Vagina (tissue), 2 donors: ENCODE data around the gene TRPV3. TPM values are rescaled to one million over a fixed set of nuclear protein-coding genes. Genes with fewer than 3 reads are reported as not detected.

Experiments used
- DNase-seq, 2 donors: peaks; one replicate each; pipeline ENCODE4 v3.0.0-alpha.2; 2017; ENCODE audit errors: extremely low spot score in 2 of 2
- H3K27ac ChIP-seq: fragments of 200-600 bp; sonication (generic); one replicate; pipeline ENCODE4 v1.5.1; 2019
- H3K27me3 ChIP-seq: fragments of 200-600 bp; sonication (generic); one replicate; pipeline ENCODE4 v1.5.1; 2019
- H3K36me3 ChIP-seq, 2 donors: fragments of 200-600 bp; sonication (generic); one replicate each; pipeline ENCODE4 v1.5.1; 2017 to 2019
- H3K4me1 ChIP-seq: fragments of 200-600 bp; sonication (generic); one replicate; pipeline ENCODE4 v1.5.1; 2019
- H3K4me3 ChIP-seq, 2 donors: fragments of 200-600 bp; sonication (generic); 1 replicate in 1 of 2; 2 replicates in 1 of 2; pipeline ENCODE4 v1.5.1; 2016 to 2019
- H3K9me3 ChIP-seq: fragments of 200-600 bp; sonication (generic); one replicate; pipeline ENCODE4 v1.5.1; 2019
- POLR2A ChIP-seq, 2 donors: fragments of 450-650 bp; IDR thresholded peaks; one replicate each; pipeline ENCODE4 v1.6.1; 2017; ENCODE audit warnings: antibody characterized with exemption in 2 of 2, mild to moderate bottlenecking in 2 of 2, moderate library complexity in 2 of 2
- POLR2AphosphoS5 ChIP-seq, 2 donors: sonication (generic); formaldehyde crosslinking; IDR thresholded peaks; one replicate each; pipeline ENCODE4 v1.9.0; 2017; ENCODE audit warnings: antibody characterized with exemption in 2 of 2, mild to moderate bottlenecking in 2 of 2, low read depth in 1 of 2; ENCODE audit not compliant: insufficient read depth in 1 of 2
- intact Hi-C: fragments of 100-400 bp; cut with DNase I; formaldehyde crosslinking; loops from one replicate; pipeline ENCODE4 v1.15.1; 2023
- total RNA-seq: library from RNA; depleted of rRNA; stranded (reverse); fragments of >200 nt; gene quantifications from one replicate; pipeline ENCODE4 v1.2.3, GENCODE V29; 2016
- TF ChIP-seq, protein P1 (sequence below), 3 experiments: fragments of 450-650 bp in 2 of 3; fragments of 200-600 bp in 1 of 3; sonication (generic) in 1 of 3; IDR thresholded peaks; one replicate each; pipeline ENCODE4 v1.5.1; 2017 to 2019; ENCODE audit warnings: antibody characterized with exemption in 3 of 3, mild to moderate bottlenecking in 2 of 3, moderate library complexity in 2 of 3

The TRPV3 gene
- total RNA-seq, 1 donor from 2014 or later, result 3.2 TPM

DNA sequence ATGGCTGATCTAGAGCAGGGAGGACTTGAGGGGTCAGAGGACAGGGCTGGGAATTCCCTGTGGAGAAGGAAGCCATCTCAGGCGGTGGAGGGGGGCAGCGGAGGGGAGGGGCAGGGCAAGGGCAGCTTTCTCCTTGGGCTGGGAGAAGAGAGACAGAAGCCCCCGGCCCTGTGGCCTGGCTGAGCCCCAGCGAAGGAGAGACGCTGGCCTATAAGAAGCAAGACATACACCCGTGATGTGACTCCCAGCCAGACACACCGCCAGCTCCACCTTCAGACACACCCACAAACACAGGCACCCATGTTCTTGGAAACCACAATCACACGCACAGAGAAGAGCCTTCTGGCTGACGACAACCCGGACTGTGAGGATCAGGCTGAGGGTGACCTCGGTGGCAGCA lies 10.0 kb downstream of the TRPV3 start:
- no peak for DNase-seq
- TF ChIP-seq POLR2A (IDR thresholded peaks at IDR 0.05) (no peak), POLR2AphosphoS5 (IDR thresholded peaks at IDR 0.05; ENCODE audit: insufficient read depth in 1 of 2, low read depth in 1 of 2) (no peak)
- TF ChIP-seq, protein P1, sequence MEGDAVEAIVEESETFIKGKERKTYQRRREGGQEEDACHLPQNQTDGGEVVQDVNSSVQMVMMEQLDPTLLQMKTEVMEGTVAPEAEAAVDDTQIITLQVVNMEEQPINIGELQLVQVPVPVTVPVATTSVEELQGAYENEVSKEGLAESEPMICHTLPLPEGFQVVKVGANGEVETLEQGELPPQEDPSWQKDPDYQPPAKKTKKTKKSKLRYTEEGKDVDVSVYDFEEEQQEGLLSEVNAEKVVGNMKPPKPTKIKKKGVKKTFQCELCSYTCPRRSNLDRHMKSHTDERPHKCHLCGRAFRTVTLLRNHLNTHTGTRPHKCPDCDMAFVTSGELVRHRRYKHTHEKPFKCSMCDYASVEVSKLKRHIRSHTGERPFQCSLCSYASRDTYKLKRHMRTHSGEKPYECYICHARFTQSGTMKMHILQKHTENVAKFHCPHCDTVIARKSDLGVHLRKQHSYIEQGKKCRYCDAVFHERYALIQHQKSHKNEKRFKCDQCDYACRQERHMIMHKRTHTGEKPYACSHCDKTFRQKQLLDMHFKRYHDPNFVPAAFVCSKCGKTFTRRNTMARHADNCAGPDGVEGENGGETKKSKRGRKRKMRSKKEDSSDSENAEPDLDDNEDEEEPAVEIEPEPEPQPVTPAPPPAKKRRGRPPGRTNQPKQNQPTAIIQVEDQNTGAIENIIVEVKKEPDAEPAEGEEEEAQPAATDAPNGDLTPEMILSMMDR (IDR thresholded peaks at IDR 0.05), result no peak
- no peaks in the 10 kb centered on the region for H3K27me3 ChIP-seq

DNA sequence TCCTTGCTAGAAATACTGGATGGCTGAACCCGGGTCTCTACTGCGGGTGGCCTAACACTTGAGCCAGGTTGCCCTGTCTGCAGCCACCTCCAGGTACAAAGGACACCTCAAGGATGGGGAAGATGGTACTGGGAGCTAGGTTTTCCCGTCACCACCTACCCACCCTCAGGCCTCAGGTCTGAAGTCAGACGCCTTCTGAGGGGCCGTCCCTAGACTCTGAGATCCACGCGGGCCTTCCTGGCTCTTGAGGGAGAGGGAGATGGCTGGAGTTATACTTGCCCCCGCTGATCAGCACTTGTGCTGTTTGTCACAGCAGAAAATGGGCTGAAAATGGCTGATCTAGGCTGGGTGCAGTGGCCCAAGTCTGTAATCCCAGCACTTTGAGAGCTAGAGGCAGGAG lies 10.6 kb downstream of the TRPV3 start:
- no peak for DNase-seq
- Histone ChIP-seq H3K9me3 (no peaks in the 10 kb centered on the region), H3K27ac (no peak overlapping the region), H3K27me3 (no peaks in the 10 kb centered on the region), H3K4me3 (no peak overlapping the region), H3K4me1 (no peaks in the 10 kb centered on the region), H3K36me3 (no peaks in the 10 kb centered on the region)
- TF ChIP-seq POLR2AphosphoS5 (IDR thresholded peaks at IDR 0.05; ENCODE audit: insufficient read depth in 1 of 2, low read depth in 1 of 2), result no peak
- intact Hi-C loops, result no loop called here

More for the DNA sequence above, 10.0 kb downstream of the TRPV3 start:
- H3K27ac ChIP-seq, result no peak overlapping the region
- H3K9me3 ChIP-seq, result no peaks in the 10 kb centered on the region
- no peaks in the 10 kb centered on the region for H3K4me1 ChIP-seq
- no peak overlapping the region for H3K4me3 ChIP-seq
- H3K36me3 ChIP-seq, result no peaks in the 10 kb centered on the region
- intact Hi-C loops, result no loop called here

DNA sequence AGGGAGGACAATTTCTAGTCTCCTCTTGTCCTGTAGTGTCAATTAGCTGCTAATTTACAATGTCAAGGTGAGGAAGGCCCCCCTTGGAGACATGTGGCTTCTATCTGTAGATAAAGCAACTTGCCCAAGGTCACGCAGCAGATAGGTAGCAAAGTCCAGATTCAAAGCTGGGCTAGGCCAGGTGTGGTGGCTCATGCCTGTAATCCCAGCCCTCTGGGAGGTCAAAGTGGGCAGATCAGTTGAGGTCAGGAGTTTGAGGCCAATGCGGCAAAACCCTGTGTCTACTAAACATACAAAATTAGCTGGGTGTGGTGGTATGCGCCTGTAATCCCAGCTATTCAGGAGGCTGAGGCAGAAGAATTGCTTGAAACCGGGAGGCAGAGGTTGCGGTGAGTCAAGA lies 11.1 kb downstream of the TRPV3 start:
- no peak overlapping the region for H3K4me3 ChIP-seq
- intact Hi-C loops, result no loop called here
- no peaks in the 10 kb centered on the region for H3K4me1 ChIP-seq
- H3K27me3 ChIP-seq, result no peaks in the 10 kb centered on the region
- no peak for DNase-seq
- H3K9me3 ChIP-seq, result no peaks in the 10 kb centered on the region
- TF ChIP-seq, protein P1 (IDR thresholded peaks at IDR 0.05), result no peak
- no peak for TF ChIP-seq POLR2A (IDR thresholded peaks at IDR 0.05)
- TF ChIP-seq POLR2AphosphoS5 (IDR thresholded peaks at IDR 0.05; ENCODE audit: insufficient read depth in 1 of 2, low read depth in 1 of 2), result no peak
- H3K27ac ChIP-seq, result no peak overlapping the region
- H3K36me3 ChIP-seq, result no peaks in the 10 kb centered on the region

DNA sequence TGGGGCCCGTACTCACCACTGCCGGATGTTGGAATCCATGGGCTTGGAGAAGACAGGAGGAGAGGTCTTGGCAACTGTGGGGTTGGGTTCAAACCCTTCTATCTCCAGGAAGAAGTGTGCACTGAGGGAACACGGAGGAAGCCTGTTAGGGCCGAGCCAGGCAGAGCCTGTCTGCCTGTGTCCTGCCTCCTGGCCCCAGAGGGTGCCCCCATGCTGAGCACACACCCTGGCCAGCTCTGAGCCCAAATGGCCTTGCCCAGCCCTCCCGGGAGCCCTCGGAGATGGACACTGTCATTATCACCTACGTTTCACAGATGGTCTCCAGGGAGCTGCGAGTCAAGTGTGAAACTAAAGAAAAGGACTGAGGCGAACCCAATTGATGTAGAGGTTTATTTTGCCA lies 12.5 kb downstream of the TRPV3 start:
- Histone ChIP-seq H3K27ac (no peak overlapping the region), H3K4me3 (no peak overlapping the region), H3K36me3 (no peaks in the 10 kb centered on the region), H3K4me1 (no peaks in the 10 kb centered on the region), H3K27me3 (no peaks in the 10 kb centered on the region), H3K9me3 (no peaks in the 10 kb centered on the region)
- no peak for DNase-seq
- TF ChIP-seq POLR2A (IDR thresholded peaks at IDR 0.05) (no peak), POLR2AphosphoS5 (IDR thresholded peaks at IDR 0.05; ENCODE audit: insufficient read depth in 1 of 2, low read depth in 1 of 2) (no peak)
- TF ChIP-seq, protein P1 (IDR thresholded peaks at IDR 0.05), result no peak
- intact Hi-C loops, result no loop called here

DNA sequence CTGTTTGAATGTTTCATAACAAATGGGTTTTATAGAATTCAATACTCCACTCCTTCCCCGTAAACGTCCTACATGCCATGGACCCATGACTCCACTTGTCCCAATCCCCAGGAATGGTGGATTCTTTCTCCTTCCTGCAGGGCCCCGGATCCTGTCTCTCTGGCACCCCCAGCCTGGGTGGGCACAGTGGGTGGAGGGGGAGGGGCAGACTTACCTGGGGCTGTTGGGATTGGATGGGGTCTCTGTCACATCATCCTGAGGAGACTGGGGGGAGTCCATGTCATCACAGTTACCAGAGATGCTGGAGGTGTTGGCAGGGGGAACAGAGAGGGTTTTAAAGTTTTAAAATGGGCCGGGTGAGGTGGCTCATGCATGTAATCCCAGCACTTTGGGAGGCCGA lies 13.2 kb downstream of the TRPV3 start:
- Histone ChIP-seq H3K36me3 (no peaks in the 10 kb centered on the region), H3K27ac (no peak overlapping the region), H3K9me3 (no peaks in the 10 kb centered on the region), H3K4me1 (no peaks in the 10 kb centered on the region), H3K4me3 (no peak overlapping the region), H3K27me3 (no peaks in the 10 kb centered on the region)
- intact Hi-C loops, result no loop called here
- no peak for DNase-seq
- TF ChIP-seq POLR2AphosphoS5 (IDR thresholded peaks at IDR 0.05; ENCODE audit: insufficient read depth in 1 of 2, low read depth in 1 of 2), result no peak
- TF ChIP-seq, protein P1 (IDR thresholded peaks at IDR 0.05), result no peak
- no peak for TF ChIP-seq POLR2A (IDR thresholded peaks at IDR 0.05)

DNA sequence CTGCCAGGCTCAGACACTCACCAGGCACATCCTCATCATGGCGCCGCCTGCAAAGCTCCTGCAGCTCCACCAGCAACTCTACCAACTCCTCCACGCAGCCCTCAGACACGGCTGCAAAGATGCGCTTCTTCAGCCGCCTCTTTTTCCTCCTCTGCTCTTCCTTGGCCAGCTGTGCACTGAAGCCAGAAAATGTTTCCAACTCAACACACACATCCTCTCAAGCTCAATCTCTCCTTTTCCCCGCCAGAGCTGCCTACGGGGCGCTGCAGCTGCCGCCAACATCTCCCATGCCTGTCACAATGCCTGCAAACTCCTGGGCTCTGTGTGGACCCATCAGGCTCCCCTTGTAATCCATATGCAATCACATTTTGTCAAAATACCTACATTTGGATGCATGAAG lies 14.2 kb downstream of the TRPV3 start:
- no peaks in the 10 kb centered on the region for H3K36me3 ChIP-seq
- H3K4me3 ChIP-seq, result no peak overlapping the region
- no peak overlapping the region for H3K27ac ChIP-seq
- TF ChIP-seq POLR2AphosphoS5 (IDR thresholded peaks at IDR 0.05; ENCODE audit: insufficient read depth in 1 of 2, low read depth in 1 of 2), result no peak
- TF ChIP-seq, protein P1 (IDR thresholded peaks at IDR 0.05), result no peak
- no peak for TF ChIP-seq POLR2A (IDR thresholded peaks at IDR 0.05)
- no peak for DNase-seq
- intact Hi-C loops, result no loop called here
- no peaks in the 10 kb centered on the region for H3K27me3 ChIP-seq
- H3K4me1 ChIP-seq, result no peaks in the 10 kb centered on the region
- H3K9me3 ChIP-seq, result no peaks in the 10 kb centered on the region
